PC-3 (cell line): ENCODE measurements around the gene ZNF2. TPM values are rescaled to one million over a fixed set of nuclear protein-coding genes. Genes with fewer than 3 reads are reported as not detected.

Experiments used
- ATAC-seq: fragments of 200-7000 bp; cut with Tn5 transposase; 2 replicates; pipeline ENCODE4 v1.9.1; 2020; ENCODE audit warnings: mild to moderate bottlenecking, moderate library complexity
- BruUV-seq: library from RNA; stranded (reverse); fragments of 400-500 nt; replicated peaks from 2 replicates; lab custom pipeline; 2021; lab: Mats Ljungman, UMichigan
- CTCF ChIA-PET: fragments of 300-600 bp; sonication (Branson Sonifier 250); formaldehyde crosslinking; loops from one replicate; lab custom pipeline; 2022; ENCODE audit warnings: antibody characterized with exemption; lab: Charles Lee
- POLR2A ChIA-PET: fragments of 300-600 bp; sonication (Branson Sonifier 250); formaldehyde crosslinking; loops from one replicate; lab custom pipeline; 2022; ENCODE audit warnings: antibody characterized with exemption; ENCODE audit not compliant: unreplicated experiment; lab: Charles Lee
- DNase-seq: peaks from one replicate; pipeline ENCODE4 v3.0.0-alpha.2; 2015
- H2AFZ ChIP-seq: fragments of 300-600 bp; sonication (generic); 2 replicates; pipeline ENCODE4 v1.6.0; 2016; ENCODE audit warnings: antibody characterized with exemption, low read length
- H3F3A ChIP-seq: fragments of 300-600 bp; sonication (generic); one replicate; pipeline ENCODE4 v1.6.0; 2017; ENCODE audit warnings: antibody characterized with exemption, low read length, control low read depth, mild to moderate bottlenecking; ENCODE audit not compliant: unreplicated experiment
- H3K27ac ChIP-seq: fragments of 300-600 bp; sonication (generic); 2 replicates; pipeline ENCODE4 v1.5.1; 2016; ENCODE audit warnings: mild to moderate bottlenecking, low read length
- H3K27me3 ChIP-seq: fragments of 300-600 bp; sonication (generic); 2 replicates; pipeline ENCODE4 v1.6.1; 2016; ENCODE audit warnings: low read length, mixed read lengths
- H3K36me3 ChIP-seq: fragments of 300-600 bp; sonication (generic); 2 replicates; pipeline ENCODE4 v1.6.1; 2016; ENCODE audit warnings: low read depth, mixed run types, low read length, mixed read lengths
- H3K4me1 ChIP-seq: fragments of 300-600 bp; sonication (generic); 2 replicates; pipeline ENCODE4 v1.5.1; 2016; ENCODE audit warnings: low read length; ENCODE audit not compliant: insufficient read depth
- H3K4me2 ChIP-seq: fragments of 300-600 bp; sonication (generic); 2 replicates; pipeline ENCODE4 v1.6.0; 2016; ENCODE audit warnings: low read length
- H3K4me3 ChIP-seq: fragments of 300-600 bp; sonication (generic); 2 replicates; pipeline ENCODE4 v1.5.1; 2016; ENCODE audit warnings: mild to moderate bottlenecking, low read length, mixed read lengths
- H3K79me2 ChIP-seq: fragments of 300-600 bp; sonication (generic); 2 replicates; pipeline ENCODE4 v1.6.1; 2017; ENCODE audit warnings: low read length, mixed read lengths
- H3K9ac ChIP-seq: fragments of 300-600 bp; sonication (generic); 2 replicates; pipeline ENCODE4 v1.6.0; 2016; ENCODE audit warnings: mild to moderate bottlenecking, low read length
- H3K9me2 ChIP-seq: fragments of 300-600 bp; sonication (generic); replicated peaks from 2 replicates; pipeline ENCODE4 v1.6.1; 2016; ENCODE audit warnings: mixed run types, low read length, mixed read lengths
- H3K9me3 ChIP-seq: fragments of 300-600 bp; sonication (generic); 2 replicates; pipeline ENCODE4 v1.6.1; 2016; ENCODE audit warnings: low read length, mixed read lengths
- H4K20me1 ChIP-seq: fragments of 300-600 bp; sonication (generic); 2 replicates; pipeline ENCODE4 v1.6.1; 2016; ENCODE audit warnings: low read length, mixed read lengths
- CTCF ChIP-seq: fragments of 300-600 bp; sonication (generic); conservative IDR thresholded peaks from 2 replicates; pipeline ENCODE4 v1.5.1; 2017; ENCODE audit warnings: antibody characterized with exemption, low read depth, mild to moderate bottlenecking, low read length
- EZH2 ChIP-seq: fragments of 300-600 bp; sonication (generic); IDR thresholded peaks from one replicate; pipeline ENCODE4 v1.6.1; 2017; ENCODE audit warnings: antibody characterized with exemption, mild to moderate bottlenecking, low read length; ENCODE audit not compliant: unreplicated experiment
- EZH2phosphoT487 ChIP-seq: fragments of 300-600 bp; sonication (generic); IDR thresholded peaks from 2 replicates; pipeline ENCODE4 v1.6.1; 2018; ENCODE audit warnings: mild to moderate bottlenecking, antibody characterized with exemption, low read length, borderline replicate concordance
- intact Hi-C: fragments of 100-400 bp; cut with micrococcal nuclease; formaldehyde crosslinking; loops from 2 replicates; pipeline ENCODE4 v1.9.0; 2023
- total RNA-seq: library from RNA; depleted of rRNA; stranded (reverse); fragments of >200 nt; gene quantifications from 2 replicates; pipeline ENCODE4 v1.2.3, GENCODE V29; 2014

The ZNF2 gene
- total RNA-seq, 1 experiment from 2014 or later, result 3.1 TPM

GRCh38 chr2:95158891-95159619, 6.6 kb upstream of the ZNF2 start:
- DNase-seq (peak; percentile 13), ATAC-seq (peak; percentile 70)
- CTCF ChIA-PET, result no interaction called here
- Histone ChIP-seq H3K4me1 (peaks cover 13% of the 10 kb centered on the region), H3F3A (no peaks in the 10 kb centered on the region), H3K27ac (no peak overlapping the region), H3K4me2 (peak overlapping the region; percentile 84), H4K20me1 (no peaks in the 10 kb centered on the region), H3K79me2 (peaks cover 3% of the 10 kb centered on the region; the same call in 1 of the 2 replicates), H3K9me2 (no peaks in the 10 kb centered on the region), H3K9me3 (0 out of 2 replicates have a peak, but pooled peaks cover 2% of the 10 kb centered on the region), H3K9ac (peak overlapping the region; percentile 72), H3K27me3 (no peaks in the 10 kb centered on the region), H2AFZ (peak overlapping the region; percentile 95), H3K36me3 (peaks cover 31% of the 10 kb centered on the region), H3K4me3 (peak overlapping the region; percentile 88)
- intact Hi-C loops, result no loop called here
- POLR2A ChIA-PET, result interaction anchor here (0.6 kb wide), 1 partner anchor 11 kb away, joined by 3 read pairs; no protein-coding TSS in a partner anchor
- no TSS peak for BruUV-seq
- TF ChIP-seq EZH2 (no peak), CTCF (no peak), EZH2phosphoT487 (no peak)

GRCh38 chr2:95159690-95160449, 5.7 kb upstream of the ZNF2 start, which contains the start of gene ZNF514:
Gene ZNF514 (minus strand): TSS chr2:95159848. CDS start chr2:95153253, 6,595 bp downstream.
- Histone ChIP-seq H3K36me3 (peaks cover 24% of the 10 kb centered on the region), H4K20me1 (no peaks in the 10 kb centered on the region), H3F3A (no peaks in the 10 kb centered on the region), H3K4me3 (peak within 1 kb of the TSS; percentile 88), H3K9me3 (no peaks in the 10 kb centered on the region), H3K9me2 (no peaks in the 10 kb centered on the region), H3K4me1 (peaks cover 20% of the 10 kb centered on the region), H3K9ac (peak within 1 kb of the TSS; percentile 72), H3K79me2 (peaks cover 11% of the 10 kb centered on the region), H3K4me2 (peak within 1 kb of the TSS; percentile 89), H3K27me3 (no peaks in the 10 kb centered on the region), H3K27ac (no peak within 1 kb of the TSS), H2AFZ (peak within 1 kb of the TSS; percentile 95)
- peak; percentile 84 for ATAC-seq
- ChIA-PET POLR2A (no interaction called here), CTCF (no interaction called here)
- peak; percentile 69 for DNase-seq
- BruUV-seq, result TSS peak; percentile 93
- TF ChIP-seq EZH2, result no peak
- TF ChIP-seq EZH2phosphoT487, result no peak
- no peak for TF ChIP-seq CTCF
- intact Hi-C loops, result no loop called here
